ENCODE measurements around the gene USP12.

DNA sequence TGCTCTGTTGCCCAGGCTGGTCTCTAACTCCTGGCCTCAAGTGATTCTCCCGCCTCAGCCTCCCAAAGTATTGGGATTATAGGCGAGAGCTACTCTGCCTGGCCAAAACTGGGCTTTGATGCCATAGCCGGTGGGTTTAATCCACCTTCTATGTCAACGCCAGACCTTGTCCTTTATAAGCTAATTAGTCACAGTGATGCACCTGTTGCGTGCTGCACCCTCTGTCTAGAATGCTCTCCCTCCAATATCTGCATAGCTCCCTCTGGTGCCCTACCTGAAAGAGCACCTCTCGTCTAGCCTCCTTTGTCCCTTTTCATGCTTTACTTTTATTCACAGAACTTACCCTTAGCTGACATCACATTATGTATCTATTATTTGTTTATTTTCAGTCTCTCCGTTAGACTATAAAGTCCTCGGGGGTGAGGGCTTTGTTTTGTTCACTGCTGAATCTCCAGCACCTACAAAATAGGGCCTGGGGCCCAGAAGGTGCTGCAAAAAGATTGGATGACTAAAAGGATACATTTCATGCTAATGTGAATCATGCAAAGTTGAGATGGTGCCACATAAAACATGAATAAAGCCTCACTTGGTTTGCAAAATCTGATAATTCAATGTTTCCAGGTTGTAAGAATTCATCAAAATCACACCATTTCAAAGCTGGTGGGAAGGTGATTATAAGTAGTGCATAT, 148.1 kb downstream of the USP12 start:
- no peak for TF ChIP-seq POLR2A (IDR thresholded peaks at IDR 0.05)
- TF ChIP-seq, protein P1, sequence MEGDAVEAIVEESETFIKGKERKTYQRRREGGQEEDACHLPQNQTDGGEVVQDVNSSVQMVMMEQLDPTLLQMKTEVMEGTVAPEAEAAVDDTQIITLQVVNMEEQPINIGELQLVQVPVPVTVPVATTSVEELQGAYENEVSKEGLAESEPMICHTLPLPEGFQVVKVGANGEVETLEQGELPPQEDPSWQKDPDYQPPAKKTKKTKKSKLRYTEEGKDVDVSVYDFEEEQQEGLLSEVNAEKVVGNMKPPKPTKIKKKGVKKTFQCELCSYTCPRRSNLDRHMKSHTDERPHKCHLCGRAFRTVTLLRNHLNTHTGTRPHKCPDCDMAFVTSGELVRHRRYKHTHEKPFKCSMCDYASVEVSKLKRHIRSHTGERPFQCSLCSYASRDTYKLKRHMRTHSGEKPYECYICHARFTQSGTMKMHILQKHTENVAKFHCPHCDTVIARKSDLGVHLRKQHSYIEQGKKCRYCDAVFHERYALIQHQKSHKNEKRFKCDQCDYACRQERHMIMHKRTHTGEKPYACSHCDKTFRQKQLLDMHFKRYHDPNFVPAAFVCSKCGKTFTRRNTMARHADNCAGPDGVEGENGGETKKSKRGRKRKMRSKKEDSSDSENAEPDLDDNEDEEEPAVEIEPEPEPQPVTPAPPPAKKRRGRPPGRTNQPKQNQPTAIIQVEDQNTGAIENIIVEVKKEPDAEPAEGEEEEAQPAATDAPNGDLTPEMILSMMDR (IDR thresholded peaks at IDR 0.05), result no peak

Data from prostate gland (tissue), 2 donors.